Spleen (tissue), 11 donors: ENCODE results near the gene TANC1. TPM values are rescaled to one million over a fixed set of nuclear protein-coding genes. Genes with fewer than 3 reads are reported as not detected.

Source experiments
- DNase-seq: peaks from one replicate; pipeline ENCODE4 v3.0.0-alpha.2; 2020
- H3K27ac ChIP-seq, 8 donors: fragments of 200-600 bp; sonication (generic) in 7 of 8; 1 replicate in 4 of 8; 2 replicates in 4 of 8; pipeline versions ENCODE4 v1.5.0 to v1.8.0; 2016 to 2021; ENCODE audit warnings: inconsistent platforms in 4 of 8, mild to moderate bottlenecking in 4 of 8, moderate library complexity in 1 of 8
- H3K27me3 ChIP-seq, 7 donors: fragments of 200-600 bp; sonication (generic) in 6 of 7; replicated peaks in 1 of 7; 1 replicate in 4 of 7; 2 replicates in 3 of 7; pipeline versions ENCODE4 v1.5.0 to v1.8.0; 2016 to 2021; ENCODE audit warnings: inconsistent platforms in 3 of 7, mild to moderate bottlenecking in 1 of 7
- H3K36me3 ChIP-seq, 6 donors: fragments of 200-600 bp; sonication (generic) in 5 of 6; 1 replicate in 4 of 6; 2 replicates in 2 of 6; pipeline versions ENCODE4 v1.5.0 to v1.8.0; 2016 to 2021; ENCODE audit warnings: inconsistent platforms in 2 of 6
- H3K4me1 ChIP-seq, 6 donors: fragments of 200-600 bp; sonication (generic) in 5 of 6; 1 replicate in 3 of 6; 2 replicates in 3 of 6; pipeline versions ENCODE4 v1.5.0 to v1.8.0; 2016 to 2021; ENCODE audit warnings: inconsistent platforms in 3 of 6
- H3K4me3 ChIP-seq, 8 donors: fragments of 200-600 bp; sonication (generic) in 7 of 8; 1 replicate in 4 of 8; 2 replicates in 4 of 8; pipeline versions ENCODE4 v1.5.0 to v1.8.0; 2016 to 2021; ENCODE audit warnings: inconsistent platforms in 4 of 8, mild to moderate bottlenecking in 4 of 8, moderate library complexity in 2 of 8
- H3K9me3 ChIP-seq, 8 donors: fragments of 200-600 bp; sonication (generic) in 7 of 8; 1 replicate in 4 of 8; 2 replicates in 4 of 8; pipeline versions ENCODE4 v1.5.0 to v1.8.0; 2016 to 2021; ENCODE audit warnings: inconsistent platforms in 4 of 8
- POLR2A ChIP-seq, 3 donors: fragments of 450-650 bp; IDR thresholded peaks; one replicate each; pipeline ENCODE4 v1.5.1; 2017; ENCODE audit warnings: antibody characterized with exemption in 3 of 3, mild to moderate bottlenecking in 1 of 3
- POLR2AphosphoS5 ChIP-seq, 3 donors: sonication (generic); formaldehyde crosslinking; IDR thresholded peaks; one replicate each; pipeline ENCODE4 v1.5.1; 2017; ENCODE audit warnings: antibody characterized with exemption in 3 of 3
- WGBS, 5 donors: extraction: QIAGEN DNeasy Blood & Tissue Kit in 3 of 5; methylation state at CpG; one replicate each; pipeline versions ENCODE4 v1.1.5 to v1.1.7; 2013 to 2018; 5-methylcytosine and 5-hydroxymethylcytosine counted together
- intact Hi-C: fragments of 100-400 bp; cut with DNase I; formaldehyde crosslinking; loops from one replicate; pipeline ENCODE4 v1.15.0; 2023; ENCODE audit warnings: low total_unique reads
- polyA plus RNA-seq, 3 donors: library from polyadenylated mRNA; stranded (reverse); fragments of 200-250 nt; gene quantifications; one replicate each; pipeline ENCODE4 v1.2.1, GENCODE V29; 2013
- total RNA-seq, 7 donors: library from RNA; depleted of rRNA in 3 of 7; stranded (reverse); fragments of >200 nt in 3 of 7; fragmentation: NEBNext Ultra II Directional in 4 of 7; extraction: Animal tissue kit (Norgen Biotek cat#: 25700) in 4 of 7; gene quantifications; one replicate each; pipeline versions ENCODE4 v1.1.0 to v1.2.1, GENCODE V29; 2016 to 2021
- TF ChIP-seq, protein P1 (sequence below), 11 experiments: fragments of 200-600 bp in 7 of 11; fragments of 450-650 bp in 4 of 11; sonication (generic) in 4 of 11; IDR thresholded peaks in 8 of 11; conservative IDR thresholded peaks in 3 of 11; 1 replicate in 7 of 11; 2 replicates in 4 of 11; pipeline versions ENCODE4 v1.4.0 to v1.8.0; 2016 to 2021; ENCODE audit warnings: antibody characterized with exemption in 11 of 11, inconsistent platforms in 4 of 11, mild to moderate bottlenecking in 1 of 11
- donor health status: healthy with polysubstance abuse.
- donor health status: DM: no; HTN: no; CAD: no; lungs with moderate emphysema.
- donor health status: DM: no; HTN: no; CAD: no.
- donor health status: Bipolar disorder and iron deficiency.
- donor health status: healthy.
- donor health status: DM: no; HTN: no; CAD: no.
- donor health status: DM: yes; HTN: yes; CAD: no.

Gene TANC1
- total and polyA plus RNA-seq, 10 donors = 3.1 to 28.2 (median 21.7) TPM

DNA sequence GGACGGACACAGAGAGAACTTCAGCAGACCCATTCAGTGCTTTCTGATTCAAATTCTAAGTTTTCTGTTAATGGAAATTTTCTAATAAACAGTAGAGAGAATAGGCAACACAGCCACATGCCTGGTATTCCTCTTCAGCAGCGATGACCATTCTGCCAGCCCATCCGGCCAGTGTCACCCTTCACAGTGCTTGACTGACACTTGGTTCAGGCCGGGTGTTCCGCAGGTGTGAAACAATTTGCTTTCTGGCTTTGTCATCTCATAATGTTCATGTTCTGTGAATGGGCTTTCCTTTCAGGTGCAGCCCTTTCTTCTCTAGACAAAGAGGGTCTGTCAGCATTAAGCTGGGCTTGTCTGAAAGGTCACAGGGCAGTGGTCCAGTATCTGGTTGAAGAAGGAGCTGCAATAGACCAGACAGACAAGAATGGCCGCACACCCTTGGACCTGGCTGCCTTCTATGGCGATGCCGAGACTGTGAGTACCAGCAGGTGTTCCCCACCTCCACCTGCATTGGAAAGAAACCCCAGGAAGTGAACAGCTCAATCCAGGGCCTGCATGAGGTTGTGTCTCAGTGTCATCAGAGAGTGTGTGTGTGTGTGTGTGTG, 251.1 kb downstream of the TANC1 start:
- WGBS, 5 donors = 94 to 99% (median 98%) methylated on average over 6 to 8 of the region's 8 CpGs
- no peak overlapping the region for H3K4me3 ChIP-seq
- peaks cover 0 to 85% (median 6%) of the 10 kb centered on the region in 6 donors for H3K36me3 ChIP-seq
- H3K27me3 ChIP-seq = no peaks in the 10 kb centered on the region
- peaks cover 0 to 9% (median 5%) of the 10 kb centered on the region in 6 donors for H3K4me1 ChIP-seq
- TF ChIP-seq POLR2AphosphoS5 (IDR thresholded peaks at IDR 0.05) (no peak), POLR2A (IDR thresholded peaks at IDR 0.05) (no peak)
- TF ChIP-seq, protein P1, sequence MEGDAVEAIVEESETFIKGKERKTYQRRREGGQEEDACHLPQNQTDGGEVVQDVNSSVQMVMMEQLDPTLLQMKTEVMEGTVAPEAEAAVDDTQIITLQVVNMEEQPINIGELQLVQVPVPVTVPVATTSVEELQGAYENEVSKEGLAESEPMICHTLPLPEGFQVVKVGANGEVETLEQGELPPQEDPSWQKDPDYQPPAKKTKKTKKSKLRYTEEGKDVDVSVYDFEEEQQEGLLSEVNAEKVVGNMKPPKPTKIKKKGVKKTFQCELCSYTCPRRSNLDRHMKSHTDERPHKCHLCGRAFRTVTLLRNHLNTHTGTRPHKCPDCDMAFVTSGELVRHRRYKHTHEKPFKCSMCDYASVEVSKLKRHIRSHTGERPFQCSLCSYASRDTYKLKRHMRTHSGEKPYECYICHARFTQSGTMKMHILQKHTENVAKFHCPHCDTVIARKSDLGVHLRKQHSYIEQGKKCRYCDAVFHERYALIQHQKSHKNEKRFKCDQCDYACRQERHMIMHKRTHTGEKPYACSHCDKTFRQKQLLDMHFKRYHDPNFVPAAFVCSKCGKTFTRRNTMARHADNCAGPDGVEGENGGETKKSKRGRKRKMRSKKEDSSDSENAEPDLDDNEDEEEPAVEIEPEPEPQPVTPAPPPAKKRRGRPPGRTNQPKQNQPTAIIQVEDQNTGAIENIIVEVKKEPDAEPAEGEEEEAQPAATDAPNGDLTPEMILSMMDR (IDR thresholded peaks at IDR 0.05 in 8 of 11, conservative IDR thresholded peaks at IDR 0.05 in 3 of 11) = no peak
- DNase-seq = no peak
- H3K27ac ChIP-seq = no peak overlapping the region
- peaks cover 0 to 4% (median 0%) of the 10 kb centered on the region in 8 donors for H3K9me3 ChIP-seq
- intact Hi-C loops = no loop called here

DNA sequence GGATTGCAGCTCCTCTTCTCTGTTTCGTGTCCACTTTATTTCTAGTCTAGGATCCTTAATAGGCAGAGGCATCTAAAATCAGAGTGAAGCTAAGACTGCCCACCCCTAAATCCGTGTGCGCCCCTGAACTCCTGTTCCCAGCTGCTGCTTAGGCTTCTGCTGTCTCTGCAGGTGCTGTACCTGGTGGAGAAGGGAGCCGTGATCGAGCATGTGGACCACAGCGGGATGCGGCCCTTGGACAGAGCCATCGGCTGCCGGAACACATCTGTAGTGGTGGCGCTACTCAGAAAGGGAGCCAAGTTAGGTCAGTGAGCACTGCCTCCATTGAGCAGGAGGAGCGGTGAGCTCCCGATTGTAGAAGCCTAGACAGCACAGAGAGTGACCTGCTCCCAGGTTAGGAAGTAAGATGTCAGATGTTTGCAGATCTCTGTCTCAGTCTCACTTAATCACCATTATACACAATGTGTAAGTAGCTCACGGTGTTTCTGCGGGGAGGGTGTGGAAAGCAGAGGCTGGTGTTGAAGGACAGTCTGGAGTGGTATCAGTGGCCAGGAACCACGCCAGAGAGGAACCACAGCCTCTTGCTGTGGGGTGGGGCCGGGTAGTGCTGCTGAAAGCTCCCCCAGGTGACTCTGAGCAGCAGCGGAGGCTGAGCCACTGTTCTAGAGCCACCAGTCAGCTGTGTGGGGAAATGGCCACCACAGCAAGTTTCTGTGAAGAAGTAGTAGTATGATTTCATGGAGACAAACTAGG, 255.8 kb downstream of the TANC1 start:
- DNase-seq = no peak
- peaks cover 0 to 46% (median 34%) of the 10 kb centered on the region in 6 donors for H3K4me1 ChIP-seq
- no peak for TF ChIP-seq POLR2A (IDR thresholded peaks at IDR 0.05)
- TF ChIP-seq POLR2AphosphoS5 (IDR thresholded peaks at IDR 0.05) = no peak
- TF ChIP-seq, protein P1 (IDR thresholded peaks at IDR 0.05 in 8 of 11, conservative IDR thresholded peaks at IDR 0.05 in 3 of 11) = no peak
- no peaks in the 10 kb centered on the region for H3K9me3 ChIP-seq
- H3K36me3 ChIP-seq = peaks cover 0 to 64% (median under 1%) of the 10 kb centered on the region in 6 donors
- H3K4me3 ChIP-seq = no peak overlapping the region
- intact Hi-C loops = no loop called here
- peak overlapping the region in 4 of 8 donors; percentile 55 to 76 (median 74) for H3K27ac ChIP-seq
- no peaks in the 10 kb centered on the region for H3K27me3 ChIP-seq
- WGBS, 5 donors = 84 to 93% (median 89%) methylated on average over 17 of the region's 17 CpGs

DNA sequence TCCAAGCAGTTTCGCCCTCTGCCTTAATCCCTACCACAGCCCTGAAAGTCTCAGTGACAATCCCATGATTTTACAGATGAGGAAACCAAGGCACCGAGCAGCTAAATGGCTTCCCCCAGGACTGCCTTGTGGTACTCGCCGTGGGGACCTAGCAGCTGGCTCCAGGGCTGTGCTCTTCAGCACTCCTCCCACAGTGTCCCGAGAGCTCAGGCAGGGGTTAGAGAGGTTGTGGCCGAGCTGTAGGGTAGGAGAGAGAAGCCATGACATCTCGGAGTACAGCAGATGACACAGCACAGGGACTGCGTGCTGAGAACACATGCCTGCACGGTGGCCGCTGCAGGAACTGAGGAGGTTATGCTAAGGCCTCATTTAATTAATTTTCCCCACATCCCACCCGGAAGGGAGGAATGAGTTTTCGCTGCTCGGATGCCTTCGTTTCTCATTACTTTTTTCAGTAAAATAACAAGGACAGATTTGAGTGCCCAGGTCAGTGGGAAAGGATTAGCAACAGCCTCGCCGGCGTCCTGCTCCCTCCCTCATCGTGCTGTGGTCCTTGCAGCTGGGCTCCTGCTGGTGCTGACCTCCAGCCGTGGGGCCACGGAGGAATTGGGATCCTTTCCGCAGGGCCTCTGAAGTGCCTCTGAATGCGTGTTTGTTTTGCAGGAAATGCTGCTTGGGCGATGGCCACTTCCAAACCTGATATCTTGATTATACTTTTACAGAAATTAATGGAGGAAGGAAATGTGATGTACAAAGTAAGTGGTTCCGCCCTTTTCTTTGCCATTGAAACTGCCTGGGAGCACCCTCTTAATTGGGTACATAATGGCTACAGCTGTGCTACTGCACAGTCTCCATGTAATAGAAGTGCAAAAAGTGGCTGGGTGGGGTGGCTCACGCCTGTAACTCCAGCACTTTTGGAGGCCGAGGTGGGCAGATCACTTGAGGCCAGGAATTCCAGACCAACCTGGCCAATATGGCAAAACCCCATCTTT, 256.9 kb downstream of the TANC1 start:
- Histone ChIP-seq H3K27me3 (no peaks in the 10 kb centered on the region), H3K27ac (peak overlapping the region in 5 of 8 donors; percentile 2 to 76 (median 73)), H3K4me3 (no peak overlapping the region), H3K9me3 (no peaks in the 10 kb centered on the region), H3K36me3 (peaks cover 0 to 64% (median 9%) of the 10 kb centered on the region in 6 donors), H3K4me1 (peaks cover 0 to 46% (median 34%) of the 10 kb centered on the region in 6 donors)
- intact Hi-C loops = no loop called here
- TF ChIP-seq POLR2AphosphoS5 (IDR thresholded peaks at IDR 0.05) = peak; percentile 70 to 82 (median 73)
- TF ChIP-seq, protein P1 (IDR thresholded peaks at IDR 0.05 in 8 of 11, conservative IDR thresholded peaks at IDR 0.05 in 3 of 11) = no peak
- 64 to 83% (median 80%) methylated on average over 26 of the region's 26 CpGs for WGBS, 5 donors
- DNase-seq = no peak
